ENCODE measurements around the gene TTN. TPM values are rescaled to one million over a fixed set of nuclear protein-coding genes. Genes with fewer than 3 reads are reported as not detected.
"Not testable (repeated sequence)": the region's sequence is repeated elsewhere in the genome, so short reads cannot be mapped to it uniquely, and the experiment has no call there.

TTN gene
- total RNA-seq, 2 donors from 2014 or later = 16.1 to 26.4 TPM

DNA sequence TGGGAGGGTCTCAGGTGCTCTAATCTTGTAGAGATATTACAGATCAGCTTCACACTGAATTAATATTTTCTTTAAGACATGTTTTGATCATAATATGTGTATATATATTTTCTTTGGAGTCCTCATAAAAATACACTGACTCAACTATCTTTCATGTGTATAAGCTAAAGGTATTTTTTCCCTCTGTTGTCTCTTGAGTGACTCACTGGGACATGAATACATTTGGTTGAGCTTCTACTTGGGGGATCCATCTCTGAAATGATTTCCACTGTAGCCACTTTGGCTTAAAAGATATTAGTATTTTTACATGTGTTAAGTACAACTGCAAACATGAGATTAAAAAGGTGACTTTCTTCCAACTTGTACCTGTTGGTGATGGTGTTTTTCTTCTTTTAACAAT is 140.8 kb downstream of the TTN start:
- Mint-ChIP-seq H3K4me3 (no peak overlapping the region), H3K27ac (no peak overlapping the region), H3K27me3 (no peaks in the 10 kb centered on the region), H3K4me1 (no peaks in the 10 kb centered on the region), H3K36me3 (ENCODE audit: low read depth) (peaks cover 2% of the 10 kb centered on the region)
- ATAC-seq (no peak), DNase-seq (no peak)
- no peaks in the 10 kb centered on the region for H3K9me3 ChIP-seq (ENCODE audit: control insufficient read depth, low read length, poor library complexity, severe bottlenecking)

DNA sequence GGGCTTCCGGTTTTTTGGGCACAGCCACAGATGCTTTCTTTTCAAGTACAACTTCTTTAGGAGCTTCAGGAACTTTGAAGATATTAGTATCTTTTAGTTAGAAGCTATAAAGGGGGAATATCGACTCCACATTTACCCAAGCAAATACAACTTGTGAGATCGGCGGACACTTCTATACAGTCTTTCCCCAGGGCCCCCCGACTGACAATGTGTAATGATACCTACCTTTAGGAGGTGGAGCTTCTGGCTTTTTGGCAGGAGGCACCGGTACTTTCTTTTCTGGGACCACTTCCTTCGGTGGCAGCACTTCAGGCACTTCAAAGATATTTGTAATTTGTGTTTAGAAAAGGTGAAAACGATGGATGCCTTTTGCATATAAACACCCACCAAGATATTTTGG is 148.7 kb downstream of the TTN start:
- not testable (repeated sequence) for H3K36me3 Mint-ChIP-seq (ENCODE audit: low read depth); H3K27me3 Mint-ChIP-seq; H3K9me3 ChIP-seq (ENCODE audit: control insufficient read depth, low read length, poor library complexity, severe bottlenecking); ATAC-seq; H3K4me3 Mint-ChIP-seq; DNase-seq; H3K27ac Mint-ChIP-seq; H3K4me1 Mint-ChIP-seq

DNA sequence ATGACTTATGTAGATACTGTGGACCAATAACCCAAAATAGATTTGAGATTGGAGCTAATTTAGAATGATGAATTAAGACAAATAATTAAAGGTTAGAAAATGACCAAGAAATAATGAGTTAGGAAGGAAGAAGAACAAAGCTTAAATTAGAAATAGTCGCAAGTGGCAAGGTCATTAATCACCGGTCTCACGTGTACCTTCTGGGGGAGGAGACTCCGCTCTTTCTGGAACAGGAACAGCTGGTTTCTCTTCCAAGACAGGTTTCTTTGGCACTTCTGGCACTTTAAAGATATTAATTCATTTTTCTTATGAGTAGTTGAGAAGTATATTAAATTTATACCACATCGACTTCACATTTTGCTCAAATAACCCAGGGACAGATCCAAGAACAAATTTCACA is 156.7 kb downstream of the TTN start:
- no peaks in the 10 kb centered on the region for H3K4me1 Mint-ChIP-seq
- H3K36me3 Mint-ChIP-seq (ENCODE audit: low read depth) = peaks cover 2% of the 10 kb centered on the region
- no peaks in the 10 kb centered on the region for H3K9me3 ChIP-seq (ENCODE audit: control insufficient read depth, low read length, poor library complexity, severe bottlenecking)
- peaks cover 6% of the 10 kb centered on the region for H3K27me3 Mint-ChIP-seq
- no peak overlapping the region for H3K27ac Mint-ChIP-seq
- no peak for ATAC-seq
- no peak for DNase-seq
- no peak overlapping the region for H3K4me3 Mint-ChIP-seq

DNA sequence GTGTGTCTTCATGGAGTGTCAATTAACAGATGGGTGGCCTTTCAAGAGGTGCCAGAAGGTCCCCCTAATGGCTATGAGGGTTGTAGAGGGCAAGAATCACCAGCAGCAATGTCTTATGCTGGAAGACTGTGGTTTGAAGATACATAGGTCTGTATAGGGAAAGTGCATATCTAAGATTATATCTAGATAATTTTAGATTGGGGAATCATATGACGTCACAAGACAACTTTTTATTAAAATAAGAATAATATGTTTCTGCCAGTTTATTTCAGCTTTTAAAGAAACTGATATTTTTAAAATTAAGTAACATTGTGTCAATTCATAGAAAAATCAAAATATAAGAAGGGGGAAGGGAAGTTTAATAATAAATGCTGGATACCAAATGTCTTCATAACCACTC is 162.3 kb downstream of the TTN start:
- Mint-ChIP-seq H3K27ac (no peak overlapping the region), H3K36me3 (ENCODE audit: low read depth) (peaks cover under 1% of the 10 kb centered on the region), H3K4me1 (no peaks in the 10 kb centered on the region), H3K4me3 (no peak overlapping the region), H3K27me3 (no peaks in the 10 kb centered on the region)
- DNase-seq = no peak
- H3K9me3 ChIP-seq (ENCODE audit: control insufficient read depth, low read length, poor library complexity, severe bottlenecking) = no peaks in the 10 kb centered on the region
- ATAC-seq = no peak

DNA sequence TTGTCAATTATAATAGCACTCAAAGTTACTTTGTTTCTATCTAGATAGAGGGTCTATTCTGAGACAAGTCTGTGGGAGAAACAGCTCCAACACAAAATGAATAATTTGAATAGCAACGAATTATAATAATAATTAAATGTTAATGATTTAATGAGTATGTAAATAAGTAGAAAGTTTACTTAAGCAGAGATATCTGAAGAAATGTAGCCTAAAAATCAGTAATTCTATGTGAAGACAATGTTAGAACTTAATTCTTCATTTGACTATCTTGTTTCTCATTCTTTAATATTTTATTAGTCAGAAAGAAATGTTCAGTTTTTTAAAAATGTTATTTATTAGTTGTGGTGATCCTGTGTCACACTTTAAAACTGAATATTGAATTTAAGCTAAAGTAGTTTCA is 165.7 kb downstream of the TTN start:
- Mint-ChIP-seq H3K4me1 (no peaks in the 10 kb centered on the region), H3K27me3 (no peaks in the 10 kb centered on the region), H3K4me3 (no peak overlapping the region), H3K27ac (no peak overlapping the region), H3K36me3 (ENCODE audit: low read depth) (peaks cover 2% of the 10 kb centered on the region)
- no peaks in the 10 kb centered on the region for H3K9me3 ChIP-seq (ENCODE audit: control insufficient read depth, low read length, poor library complexity, severe bottlenecking)
- DNase-seq (no peak), ATAC-seq (no peak)

DNA sequence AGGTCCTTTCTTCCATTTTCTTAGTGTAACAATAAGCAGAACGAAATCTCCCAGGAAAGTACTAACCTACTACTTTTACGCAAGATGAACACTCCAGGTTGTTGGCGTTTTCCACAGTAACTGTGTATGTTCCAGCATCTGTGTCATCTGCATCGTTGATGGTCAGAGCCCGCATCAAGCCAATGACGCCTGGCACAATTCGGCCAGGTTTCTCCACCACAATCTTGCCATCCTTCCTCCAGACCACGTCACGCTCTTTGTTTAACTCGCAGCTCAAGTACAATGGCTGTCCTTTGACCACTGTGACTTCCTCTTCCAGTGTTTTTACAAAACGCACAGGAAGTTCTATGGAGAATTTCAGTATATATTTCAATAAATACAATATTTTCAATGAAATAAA is 171.3 kb downstream of the TTN start:
- Mint-ChIP-seq H3K36me3 (ENCODE audit: low read depth) (peaks cover 2% of the 10 kb centered on the region), H3K4me3 (no peak overlapping the region), H3K4me1 (no peaks in the 10 kb centered on the region), H3K27ac (no peak overlapping the region), H3K27me3 (no peaks in the 10 kb centered on the region)
- no peaks in the 10 kb centered on the region for H3K9me3 ChIP-seq (ENCODE audit: control insufficient read depth, low read length, poor library complexity, severe bottlenecking)
- ATAC-seq (no peak), DNase-seq (no peak)

DNA sequence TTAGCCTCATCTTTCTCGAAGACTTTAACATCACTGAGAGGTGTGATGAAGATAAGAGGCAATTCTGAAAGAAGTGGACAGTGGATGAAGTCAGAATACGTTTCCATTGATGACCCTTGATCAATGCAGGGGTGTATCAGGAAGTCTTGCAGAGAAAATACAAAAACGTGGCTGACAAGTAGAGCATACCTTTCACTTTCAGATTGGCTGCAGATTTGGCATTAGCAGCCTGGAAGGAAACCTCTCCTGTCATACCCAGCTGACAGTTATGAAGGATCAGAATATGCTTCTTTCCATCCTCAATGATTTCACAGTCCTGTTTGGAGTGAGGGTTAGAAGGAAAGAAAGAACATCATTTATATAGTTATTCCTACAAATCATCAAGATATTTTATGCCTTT is 174.5 kb downstream of the TTN start:
- Mint-ChIP-seq H3K4me3 (no peak overlapping the region), H3K4me1 (no peaks in the 10 kb centered on the region), H3K27ac (no peak overlapping the region), H3K36me3 (ENCODE audit: low read depth) (no peaks in the 10 kb centered on the region), H3K27me3 (peaks cover 4% of the 10 kb centered on the region)
- ATAC-seq (no peak), DNase-seq (no peak)
- H3K9me3 ChIP-seq (ENCODE audit: control insufficient read depth, low read length, poor library complexity, severe bottlenecking) = no peaks in the 10 kb centered on the region

DNA sequence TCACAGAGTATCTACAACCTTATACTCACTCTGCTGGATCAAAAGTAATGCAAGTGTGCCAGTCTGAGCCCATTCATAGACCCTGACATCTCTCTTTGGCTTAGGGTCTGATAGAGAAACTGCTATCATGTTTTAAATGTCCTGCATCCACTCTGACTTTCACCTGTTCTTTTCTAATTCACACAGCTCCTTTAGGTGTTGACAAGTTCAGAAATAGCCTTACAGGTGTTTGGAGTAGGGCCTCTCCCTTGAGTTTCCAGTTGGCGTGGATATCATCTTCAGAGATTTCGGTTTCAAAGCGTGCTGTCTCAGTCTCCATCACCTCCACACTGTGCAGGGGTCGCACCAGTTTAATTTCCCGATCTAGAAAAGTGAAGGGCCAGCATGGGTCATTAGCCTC is 176.6 kb downstream of the TTN start:
- H3K4me3 Mint-ChIP-seq = no peak overlapping the region
- peaks cover 4% of the 10 kb centered on the region for H3K27me3 Mint-ChIP-seq
- no peaks in the 10 kb centered on the region for H3K36me3 Mint-ChIP-seq (ENCODE audit: low read depth)
- H3K9me3 ChIP-seq (ENCODE audit: control insufficient read depth, low read length, poor library complexity, severe bottlenecking) = no peaks in the 10 kb centered on the region
- DNase-seq = no peak
- H3K4me1 Mint-ChIP-seq = no peaks in the 10 kb centered on the region
- no peak overlapping the region for H3K27ac Mint-ChIP-seq
- no peak for ATAC-seq

DNA sequence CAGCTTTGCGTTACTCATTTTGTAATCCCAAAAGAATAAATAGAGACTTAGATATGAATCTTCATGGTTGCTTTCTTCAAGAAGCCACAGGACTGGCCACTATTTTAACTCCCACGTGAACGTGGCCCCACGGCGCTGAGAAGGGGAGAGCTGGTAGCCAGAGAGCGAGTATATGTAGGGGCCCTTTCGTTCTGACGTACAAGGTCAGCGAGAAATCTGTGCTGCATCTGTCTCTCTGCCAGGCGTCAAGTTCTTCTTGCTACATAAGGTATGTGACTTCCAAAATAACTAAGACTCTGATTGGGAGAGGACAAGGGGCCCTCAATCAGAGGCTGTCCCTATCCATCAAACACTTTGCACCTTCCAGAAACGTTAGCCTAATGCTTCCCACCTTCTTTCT is 177.8 kb downstream of the TTN start:
- Mint-ChIP-seq H3K27ac (no peak overlapping the region), H3K27me3 (peaks cover 4% of the 10 kb centered on the region), H3K4me1 (no peaks in the 10 kb centered on the region), H3K4me3 (no peak overlapping the region), H3K36me3 (ENCODE audit: low read depth) (no peaks in the 10 kb centered on the region)
- no peak for ATAC-seq
- no peak for DNase-seq
- no peaks in the 10 kb centered on the region for H3K9me3 ChIP-seq (ENCODE audit: control insufficient read depth, low read length, poor library complexity, severe bottlenecking)

DNA sequence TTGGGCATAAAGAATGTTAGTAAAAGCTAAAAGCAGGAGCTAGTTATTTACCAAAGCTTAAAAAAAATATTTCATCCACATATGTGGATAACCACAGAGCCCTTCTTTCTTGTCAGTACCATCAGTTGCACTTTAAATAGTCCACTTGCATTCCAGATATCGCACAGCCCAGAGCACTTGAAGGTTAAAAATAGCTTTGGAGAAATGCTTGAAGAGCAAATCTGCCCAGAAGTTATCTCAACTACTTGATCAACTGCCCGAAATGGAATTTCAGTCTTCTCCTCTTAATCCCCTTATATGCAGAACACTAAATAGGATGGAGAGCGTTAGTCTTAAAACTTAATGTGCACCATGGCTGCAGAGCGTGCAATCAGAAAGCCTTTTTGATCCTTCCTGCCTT is 178.6 kb downstream of the TTN start:
- Mint-ChIP-seq H3K36me3 (ENCODE audit: low read depth) (no peaks in the 10 kb centered on the region), H3K27me3 (peaks cover 4% of the 10 kb centered on the region), H3K4me3 (no peak overlapping the region), H3K4me1 (no peaks in the 10 kb centered on the region), H3K27ac (no peak overlapping the region)
- DNase-seq (no peak), ATAC-seq (no peak)
- no peaks in the 10 kb centered on the region for H3K9me3 ChIP-seq (ENCODE audit: control insufficient read depth, low read length, poor library complexity, severe bottlenecking)

DNA sequence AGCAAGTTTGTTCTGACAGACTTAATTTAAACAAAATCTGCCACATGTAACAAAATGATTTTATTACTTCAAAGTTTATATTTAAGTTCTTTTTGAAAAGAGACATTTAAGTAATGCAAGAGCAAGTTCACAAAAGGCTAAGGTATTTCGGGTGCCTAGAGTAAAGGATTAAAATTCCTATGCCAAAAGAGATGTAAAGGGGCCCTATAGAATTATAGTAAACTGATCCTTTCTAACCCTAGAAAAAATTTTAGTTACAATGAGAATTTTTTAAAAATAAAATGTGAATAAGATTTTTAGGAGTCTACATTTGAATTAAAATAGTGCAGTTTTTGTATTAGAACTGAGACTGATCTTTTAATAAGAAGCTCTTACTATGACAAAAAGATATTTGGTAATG is 179.8 kb downstream of the TTN start:
- H3K4me3 Mint-ChIP-seq = no peak overlapping the region
- no peak for ATAC-seq
- no peaks in the 10 kb centered on the region for H3K4me1 Mint-ChIP-seq
- no peaks in the 10 kb centered on the region for H3K9me3 ChIP-seq (ENCODE audit: control insufficient read depth, low read length, poor library complexity, severe bottlenecking)
- no peak for DNase-seq
- H3K27me3 Mint-ChIP-seq = peaks cover 4% of the 10 kb centered on the region
- no peak overlapping the region for H3K27ac Mint-ChIP-seq
- no peaks in the 10 kb centered on the region for H3K36me3 Mint-ChIP-seq (ENCODE audit: low read depth)

DNA sequence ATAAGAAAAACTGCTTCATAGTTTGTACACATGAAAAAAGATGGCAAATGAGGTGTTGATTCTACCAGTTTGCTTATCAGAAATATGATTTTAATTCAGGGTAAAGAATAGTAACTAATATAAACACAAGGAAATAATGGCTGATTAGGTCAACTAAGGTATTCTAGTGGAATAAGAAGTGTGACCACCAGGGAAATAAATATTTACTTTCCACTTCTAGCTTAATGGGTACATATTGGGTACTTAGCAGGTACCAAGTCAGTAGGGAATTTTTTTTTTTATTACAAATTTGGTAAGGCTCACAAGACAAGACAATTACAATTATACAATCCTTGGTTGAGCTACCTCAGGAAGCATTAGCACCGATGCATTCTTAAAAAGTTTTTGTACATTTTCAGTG is 191.3 kb downstream of the TTN start:
- ATAC-seq = no peak
- no peaks in the 10 kb centered on the region for H3K9me3 ChIP-seq (ENCODE audit: control insufficient read depth, low read length, poor library complexity, severe bottlenecking)
- Mint-ChIP-seq H3K27ac (no peak overlapping the region), H3K4me1 (no peaks in the 10 kb centered on the region), H3K4me3 (no peak overlapping the region), H3K27me3 (no peaks in the 10 kb centered on the region), H3K36me3 (ENCODE audit: low read depth) (peaks cover 2% of the 10 kb centered on the region)
- DNase-seq = no peak

DNA sequence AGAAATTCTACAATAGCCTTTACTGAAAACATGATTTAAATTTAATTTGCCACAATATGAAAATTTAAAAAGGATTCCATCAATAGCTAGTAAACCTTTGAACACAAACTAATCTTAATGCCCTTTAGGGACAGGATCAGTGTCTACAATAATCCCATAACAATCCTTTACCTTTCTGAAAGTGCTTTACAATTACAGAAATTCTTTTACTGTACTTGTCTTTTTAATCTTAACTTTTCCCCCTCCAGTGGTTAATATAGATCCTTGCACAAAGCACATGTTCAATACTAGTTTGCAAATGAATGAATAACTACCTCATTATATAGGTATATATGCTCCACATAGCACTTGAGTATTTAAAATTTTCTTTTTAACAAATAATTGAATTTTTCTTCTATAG is 204.3 kb downstream of the TTN start:
- H3K9me3 ChIP-seq (ENCODE audit: control insufficient read depth, low read length, poor library complexity, severe bottlenecking) = no peaks in the 10 kb centered on the region
- Mint-ChIP-seq H3K27me3 (no peaks in the 10 kb centered on the region), H3K27ac (no peak overlapping the region), H3K4me3 (no peak overlapping the region), H3K36me3 (ENCODE audit: low read depth) (peaks cover 13% of the 10 kb centered on the region), H3K4me1 (no peaks in the 10 kb centered on the region)
- ATAC-seq = no peak
- no peak for DNase-seq

DNA sequence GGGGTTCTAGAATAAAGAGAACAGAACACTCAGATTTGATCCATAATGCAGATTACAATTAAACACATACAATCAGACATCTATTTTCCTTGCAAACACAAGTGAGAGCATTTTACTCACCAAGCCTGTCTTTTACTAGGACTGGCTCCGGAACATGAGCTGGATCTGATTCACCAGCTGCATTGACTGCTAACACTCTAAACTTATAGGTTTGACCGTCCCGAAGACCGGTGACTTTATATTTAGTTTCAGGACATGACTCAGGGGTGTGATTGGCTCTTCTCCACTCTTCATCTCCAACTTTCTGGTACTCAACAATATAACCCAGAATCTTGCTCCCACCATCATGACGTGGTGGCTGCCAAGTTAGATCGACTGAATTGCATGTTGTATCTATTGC is 214.6 kb downstream of the TTN start:
- H3K4me1 Mint-ChIP-seq = no peaks in the 10 kb centered on the region
- ATAC-seq (no peak), DNase-seq (no peak)
- H3K36me3 Mint-ChIP-seq (ENCODE audit: low read depth) = peaks cover 8% of the 10 kb centered on the region
- H3K4me3 Mint-ChIP-seq = no peak overlapping the region
- H3K27me3 Mint-ChIP-seq = no peaks in the 10 kb centered on the region
- no peak overlapping the region for H3K27ac Mint-ChIP-seq
- H3K9me3 ChIP-seq (ENCODE audit: control insufficient read depth, low read length, poor library complexity, severe bottlenecking) = no peaks in the 10 kb centered on the region

DNA sequence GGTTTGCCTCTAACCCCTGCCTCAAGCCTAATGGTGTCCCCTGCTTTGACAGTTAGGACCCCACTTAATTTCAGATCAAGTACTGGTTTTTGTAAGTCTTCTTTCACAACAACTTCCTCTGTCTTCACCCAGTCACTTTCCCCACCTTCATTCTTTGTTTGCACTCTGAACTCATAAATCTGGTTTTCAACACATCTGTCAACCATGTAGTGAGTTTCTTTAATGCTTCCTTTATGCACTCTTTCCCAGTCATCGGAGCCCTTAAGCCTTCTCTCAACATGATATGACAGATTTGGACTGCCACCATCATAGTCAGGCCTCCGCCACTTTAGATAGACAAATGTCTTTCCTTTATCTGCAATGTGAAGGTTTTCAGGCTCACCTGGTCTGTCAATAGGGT is 217.9 kb downstream of the TTN start:
- H3K27ac Mint-ChIP-seq = no peak overlapping the region
- ATAC-seq (no peak), DNase-seq (no peak)
- H3K4me3 Mint-ChIP-seq = no peak overlapping the region
- no peaks in the 10 kb centered on the region for H3K4me1 Mint-ChIP-seq
- H3K27me3 Mint-ChIP-seq = no peaks in the 10 kb centered on the region
- no peaks in the 10 kb centered on the region for H3K9me3 ChIP-seq (ENCODE audit: control insufficient read depth, low read length, poor library complexity, severe bottlenecking)
- peaks cover 3% of the 10 kb centered on the region for H3K36me3 Mint-ChIP-seq (ENCODE audit: low read depth)

All from T-helper 17 cell (primary cell).